WTC11 (cell line): ENCODE measurements around the gene ZBP1. TPM values are rescaled to one million over a fixed set of nuclear protein-coding genes. Genes with fewer than 3 reads are reported as not detected.

ENCODE experiments used
- ATAC-seq: fragments of 200-7000 bp; cut with Tn5 transposase; 2 replicates; pipeline ENCODE4 v1.10.0; 2021; ENCODE audit warnings: mild to moderate bottlenecking, moderate library complexity
- CTCF ChIA-PET: fragments of 300-600 bp; sonication (Branson Sonifier 250); formaldehyde crosslinking; loops from one replicate; lab custom pipeline; 2021; ENCODE audit warnings: antibody characterized with exemption; lab: Charles Lee
- POLR2A ChIA-PET: fragments of 350-600 bp; sonication (Branson Sonifier 250); formaldehyde crosslinking; loops from one replicate; lab custom pipeline; 2021; ENCODE audit warnings: antibody characterized with exemption; lab: Charles Lee
- DNase-seq: peaks from one replicate; pipeline ENCODE4 v3.0.0; 2021; ENCODE audit warnings: low spot score
- H3K27ac Mint-ChIP-seq: 2 replicates; pipeline ENCODE4 v1.8.0; 2021; ENCODE audit warnings: mixed read lengths
- H3K27me3 Mint-ChIP-seq: 2 replicates; pipeline ENCODE4 v1.8.0; 2021; ENCODE audit warnings: low read depth, mild to moderate bottlenecking, moderate library complexity, mixed read lengths
- H3K36me3 Mint-ChIP-seq: 2 replicates; pipeline ENCODE4 v1.8.0; 2021; ENCODE audit warnings: mixed read lengths
- H3K4me1 Mint-ChIP-seq: 2 replicates; pipeline ENCODE4 v1.8.0; 2022; ENCODE audit warnings: mixed read lengths
- H3K4me3 Mint-ChIP-seq: 2 replicates; pipeline ENCODE4 v1.8.0; 2021; ENCODE audit warnings: mild to moderate bottlenecking, moderate library complexity, mixed read lengths
- H3K9me3 Mint-ChIP-seq: 2 replicates; pipeline ENCODE4 v1.8.0; 2021; ENCODE audit warnings: mixed read lengths
- CREM ChIP-seq: sonication (generic); formaldehyde crosslinking; IDR thresholded peaks from 2 replicates; pipeline ENCODE4 v1.8.1; 2022; ENCODE audit warnings: mild to moderate bottlenecking, missing genetic modification reagents, moderate library complexity
- EMX1 ChIP-seq: fragments of 250-450 bp; sonication (Bioruptor Pico); IDR thresholded peaks from 2 replicates; pipeline ENCODE4 v1.8.0; 2021; ENCODE audit warnings: mild to moderate bottlenecking
- ETV6 ChIP-seq: sonication (generic); formaldehyde crosslinking; IDR thresholded peaks from 2 replicates; pipeline ENCODE4 v1.8.1; 2022; ENCODE audit warnings: mild to moderate bottlenecking, missing genetic modification reagents
- FOXK1 ChIP-seq: sonication (generic); formaldehyde crosslinking; IDR thresholded peaks from 2 replicates; pipeline ENCODE4 v1.8.0; 2022; ENCODE audit warnings: mild to moderate bottlenecking, moderate library complexity, missing genetic modification reagents
- FOXP1 ChIP-seq: sonication (generic); formaldehyde crosslinking; IDR thresholded peaks from 2 replicates; pipeline ENCODE4 v1.8.0; 2022; ENCODE audit warnings: missing genetic modification reagents, mild to moderate bottlenecking, moderate library complexity, borderline replicate concordance
- GTF2I ChIP-seq: fragments of 250-450 bp; sonication (Bioruptor Pico); conservative IDR thresholded peaks from 2 replicates; pipeline ENCODE4 v1.4.0; 2021; ENCODE audit warnings: mild to moderate bottlenecking
- HMGA2 ChIP-seq: fragments of 250-450 bp; sonication (Bioruptor Pico); IDR thresholded peaks from 2 replicates; pipeline ENCODE4 v1.4.0; 2021; ENCODE audit warnings: mild to moderate bottlenecking, moderate library complexity
- JAZF1 ChIP-seq: fragments of 250-450 bp; sonication (Bioruptor Pico); IDR thresholded peaks from 2 replicates; pipeline ENCODE4 v1.9.0; 2021; ENCODE audit warnings: moderate library complexity, mild to moderate bottlenecking, inconsistent platforms
- MXD4 ChIP-seq: fragments of 250-450 bp; sonication (Bioruptor Pico); IDR thresholded peaks from 2 replicates; pipeline ENCODE4 v1.8.0; 2021; ENCODE audit warnings: mild to moderate bottlenecking, moderate library complexity, borderline replicate concordance
- MYBL2 ChIP-seq: sonication (generic); formaldehyde crosslinking; IDR thresholded peaks from 2 replicates; pipeline ENCODE4 v1.8.1; 2023; ENCODE audit warnings: mild to moderate bottlenecking, moderate library complexity, missing genetic modification reagents
- NFE2L1 ChIP-seq: sonication (generic); formaldehyde crosslinking; IDR thresholded peaks from 2 replicates; pipeline ENCODE4 v1.8.1; 2023; ENCODE audit warnings: missing genetic modification reagents
- NR3C1 ChIP-seq: sonication (generic); formaldehyde crosslinking; conservative IDR thresholded peaks from 2 replicates; pipeline ENCODE4 v1.8.1; 2023; ENCODE audit warnings: low read depth, mild to moderate bottlenecking, missing genetic modification reagents
- RORB ChIP-seq: fragments of 250-450 bp; sonication (Bioruptor Pico); IDR thresholded peaks from 2 replicates; pipeline ENCODE4 v1.9.0; 2021; ENCODE audit warnings: mild to moderate bottlenecking
- SMAD3 ChIP-seq: sonication (generic); formaldehyde crosslinking; IDR thresholded peaks from 2 replicates; pipeline ENCODE4 v1.8.0; 2022; ENCODE audit warnings: missing genetic modification reagents, mild to moderate bottlenecking, borderline replicate concordance
- SMAD4 ChIP-seq: sonication (generic); formaldehyde crosslinking; IDR thresholded peaks from 2 replicates; pipeline ENCODE4 v1.8.0; 2022; ENCODE audit warnings: mild to moderate bottlenecking, missing genetic modification reagents
- ZBTB21 ChIP-seq: sonication (generic); formaldehyde crosslinking; IDR thresholded peaks from 2 replicates; pipeline ENCODE4 v1.8.1; 2023; ENCODE audit warnings: mild to moderate bottlenecking, missing genetic modification reagents, borderline replicate concordance
- ZNF121 ChIP-seq: sonication (generic); formaldehyde crosslinking; IDR thresholded peaks from 2 replicates; pipeline ENCODE4 v1.8.0; 2023; ENCODE audit warnings: missing genetic modification reagents
- ZNF232 ChIP-seq: sonication (generic); formaldehyde crosslinking; IDR thresholded peaks from 2 replicates; pipeline ENCODE4 v1.8.0; 2022; ENCODE audit warnings: mild to moderate bottlenecking, missing genetic modification reagents
- ZNF263 ChIP-seq: sonication (generic); formaldehyde crosslinking; IDR thresholded peaks from 2 replicates; pipeline ENCODE4 v1.8.1; 2022; ENCODE audit warnings: low read depth, mild to moderate bottlenecking, moderate library complexity, missing genetic modification reagents
- ZNF317 ChIP-seq: sonication (generic); formaldehyde crosslinking; IDR thresholded peaks from 2 replicates; pipeline ENCODE4 v1.8.1; 2023; ENCODE audit warnings: low read depth, mild to moderate bottlenecking, moderate library complexity, missing genetic modification reagents, borderline replicate concordance
- total RNA-seq: library from RNA; stranded (reverse); gene quantifications from 3 replicates; pipeline ENCODE4 v1.2.3, GENCODE V29; 2021
- TF ChIP-seq, protein P1 (sequence below): sonication (generic); formaldehyde crosslinking; IDR thresholded peaks from 2 replicates; pipeline ENCODE4 v1.8.1; 2022; ENCODE audit warnings: missing genetic modification reagents, borderline replicate concordance
- TF ChIP-seq, protein P2 (sequence below): sonication (generic); formaldehyde crosslinking; IDR thresholded peaks from 2 replicates; pipeline ENCODE4 v1.8.1; 2023; ENCODE audit warnings: mild to moderate bottlenecking, missing genetic modification reagents, moderate library complexity
- TF ChIP-seq, protein P3 (sequence below): fragments of 200-600 bp; IDR thresholded peaks from 2 replicates; pipeline ENCODE4 v1.8.0; 2022; ENCODE audit warnings: antibody characterized with exemption
- TF ChIP-seq, protein P4 (sequence below): sonication (generic); formaldehyde crosslinking; conservative IDR thresholded peaks from 2 replicates; pipeline ENCODE4 v1.8.1; 2022; ENCODE audit warnings: mild to moderate bottlenecking, missing genetic modification reagents
- TF ChIP-seq, protein P5 (sequence below): fragments of 250-450 bp; sonication (Bioruptor Pico); IDR thresholded peaks from 2 replicates; pipeline ENCODE4 v2.1.2; 2022; ENCODE audit warnings: mild to moderate bottlenecking, moderate library complexity

The ZBP1 gene
- total RNA-seq, 1 experiment from 2014 or later, result not detected

DNA sequence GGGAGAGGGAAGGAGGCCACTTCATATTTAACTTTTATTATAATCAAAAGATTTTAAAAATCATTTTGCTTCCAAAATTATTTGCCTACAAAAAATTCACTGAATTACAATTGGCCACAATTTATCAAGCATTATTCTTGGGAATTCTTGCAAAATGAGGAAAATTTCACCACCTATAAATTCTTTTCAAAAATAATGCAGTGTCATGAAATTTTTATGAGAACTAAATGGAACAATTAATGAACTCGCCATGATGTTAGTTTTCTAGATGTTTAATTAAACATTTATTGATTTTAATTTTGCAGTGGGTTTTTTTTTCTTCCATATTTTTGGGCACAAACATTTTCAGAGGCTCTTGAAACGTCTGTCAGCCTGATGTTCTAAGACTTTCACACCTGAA, 5.8 kb upstream of the ZBP1 start:
- DNase-seq, result no peak
- no peak overlapping the region for H3K4me3 Mint-ChIP-seq
- no peak for ATAC-seq
- no peak for TF ChIP-seq ZNF232 (CRISPR knock-in tag)
- no peak for TF ChIP-seq MXD4 (CRISPR knock-in tag)
- TF ChIP-seq MYBL2 (CRISPR knock-in tag), result no peak
- no peak for TF ChIP-seq HMGA2 (CRISPR knock-in tag)
- no peak for TF ChIP-seq JAZF1 (CRISPR knock-in tag)
- no peak for TF ChIP-seq NR3C1 (CRISPR knock-in tag)
- no peak for TF ChIP-seq ETV6 (CRISPR knock-in tag)
- TF ChIP-seq, protein P1, sequence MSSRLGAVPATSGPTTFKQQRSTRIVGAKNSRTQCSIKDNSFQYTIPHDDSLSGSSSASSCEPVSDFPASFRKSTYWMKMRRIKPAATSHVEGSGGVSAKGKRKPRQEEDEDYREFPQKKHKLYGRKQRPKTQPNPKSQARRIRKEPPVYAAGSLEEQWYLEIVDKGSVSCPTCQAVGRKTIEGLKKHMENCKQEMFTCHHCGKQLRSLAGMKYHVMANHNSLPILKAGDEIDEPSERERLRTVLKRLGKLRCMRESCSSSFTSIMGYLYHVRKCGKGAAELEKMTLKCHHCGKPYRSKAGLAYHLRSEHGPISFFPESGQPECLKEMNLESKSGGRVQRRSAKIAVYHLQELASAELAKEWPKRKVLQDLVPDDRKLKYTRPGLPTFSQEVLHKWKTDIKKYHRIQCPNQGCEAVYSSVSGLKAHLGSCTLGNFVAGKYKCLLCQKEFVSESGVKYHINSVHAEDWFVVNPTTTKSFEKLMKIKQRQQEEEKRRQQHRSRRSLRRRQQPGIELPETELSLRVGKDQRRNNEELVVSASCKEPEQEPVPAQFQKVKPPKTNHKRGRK, result no peak
- TF ChIP-seq, protein P2, sequence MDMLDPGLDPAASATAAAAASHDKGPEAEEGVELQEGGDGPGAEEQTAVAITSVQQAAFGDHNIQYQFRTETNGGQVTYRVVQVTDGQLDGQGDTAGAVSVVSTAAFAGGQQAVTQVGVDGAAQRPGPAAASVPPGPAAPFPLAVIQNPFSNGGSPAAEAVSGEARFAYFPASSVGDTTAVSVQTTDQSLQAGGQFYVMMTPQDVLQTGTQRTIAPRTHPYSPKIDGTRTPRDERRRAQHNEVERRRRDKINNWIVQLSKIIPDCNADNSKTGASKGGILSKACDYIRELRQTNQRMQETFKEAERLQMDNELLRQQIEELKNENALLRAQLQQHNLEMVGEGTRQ (CRISPR knock-in tag), result no peak
- TF ChIP-seq RORB, result no peak
- no peak for TF ChIP-seq ZNF317 (CRISPR knock-in tag)
- no peak for TF ChIP-seq SMAD4 (CRISPR knock-in tag)
- TF ChIP-seq ZNF263 (CRISPR knock-in tag), result no peak
- TF ChIP-seq FOXP1, result no peak
- no peak for TF ChIP-seq NFE2L1 (CRISPR knock-in tag)
- TF ChIP-seq EMX1, result no peak
- no peak overlapping the region for H3K27ac Mint-ChIP-seq
- H3K36me3 Mint-ChIP-seq, result peaks cover 16% of the 10 kb centered on the region
- CTCF ChIA-PET, result interaction anchor here (1.4 kb wide), 1 partner anchor 461 kb away, joined by 6 read pairs; no protein-coding TSS in a partner anchor
- H3K27me3 Mint-ChIP-seq, result peaks cover 4% of the 10 kb centered on the region
- peaks cover 39% of the 10 kb centered on the region for H3K9me3 Mint-ChIP-seq
- POLR2A ChIA-PET, result no interaction called here
- peaks cover 9% of the 10 kb centered on the region for H3K4me1 Mint-ChIP-seq

DNA sequence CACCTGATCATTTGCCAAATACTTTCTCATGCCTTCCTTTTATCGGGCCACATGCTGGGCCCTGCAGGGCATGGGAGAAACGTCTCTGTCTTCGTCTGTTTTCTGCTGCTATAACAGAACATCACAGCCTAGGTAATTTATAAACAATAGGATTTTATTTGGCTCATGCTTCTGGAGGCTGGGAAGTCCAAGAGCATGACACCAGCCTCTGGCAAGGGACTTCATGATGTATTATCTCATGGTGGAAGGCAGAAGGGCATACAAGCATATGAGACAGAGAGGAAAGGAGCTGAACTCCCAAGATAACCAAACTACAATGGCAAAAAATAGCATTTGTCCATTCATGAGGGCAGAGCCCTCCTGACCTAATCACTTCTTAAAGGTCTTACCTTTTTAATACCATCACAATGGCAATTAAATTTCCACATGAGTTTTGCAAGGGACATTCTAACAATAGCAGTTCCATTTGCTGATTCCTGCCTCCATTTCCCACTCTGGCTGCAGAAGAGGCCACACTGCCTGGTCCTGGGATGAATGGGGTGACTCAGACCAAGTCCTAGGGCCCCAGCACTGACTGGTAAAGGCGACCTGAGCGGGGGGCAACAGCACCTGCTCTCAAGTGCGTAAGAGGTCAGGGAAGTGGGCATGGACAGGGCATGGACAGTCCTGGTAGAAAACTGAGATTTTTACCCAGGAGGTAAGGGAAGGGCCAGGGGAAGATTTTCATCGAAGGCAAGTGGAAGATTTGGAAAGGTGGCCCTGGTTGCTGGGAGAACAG, 5.1 kb upstream of the ZBP1 start:
- ChIA-PET POLR2A (no interaction called here), CTCF (interaction anchor here (1.0 kb wide), 1 partner anchor 462 kb away, joined by 3 read pairs; no protein-coding TSS in a partner anchor)
- TF ChIP-seq MYBL2 (CRISPR knock-in tag) (no peak), CREM (CRISPR knock-in tag) (no peak), NFE2L1 (CRISPR knock-in tag) (no peak)
- peaks cover 9% of the 10 kb centered on the region for H3K4me1 Mint-ChIP-seq
- H3K9me3 Mint-ChIP-seq, result peaks cover 39% of the 10 kb centered on the region
- H3K27ac Mint-ChIP-seq, result no peak overlapping the region
- DNase-seq, result no peak
- H3K27me3 Mint-ChIP-seq, result peaks cover 4% of the 10 kb centered on the region
- ATAC-seq, result no peak
- peaks cover 16% of the 10 kb centered on the region for H3K36me3 Mint-ChIP-seq
- H3K4me3 Mint-ChIP-seq, result no peak overlapping the region

DNA sequence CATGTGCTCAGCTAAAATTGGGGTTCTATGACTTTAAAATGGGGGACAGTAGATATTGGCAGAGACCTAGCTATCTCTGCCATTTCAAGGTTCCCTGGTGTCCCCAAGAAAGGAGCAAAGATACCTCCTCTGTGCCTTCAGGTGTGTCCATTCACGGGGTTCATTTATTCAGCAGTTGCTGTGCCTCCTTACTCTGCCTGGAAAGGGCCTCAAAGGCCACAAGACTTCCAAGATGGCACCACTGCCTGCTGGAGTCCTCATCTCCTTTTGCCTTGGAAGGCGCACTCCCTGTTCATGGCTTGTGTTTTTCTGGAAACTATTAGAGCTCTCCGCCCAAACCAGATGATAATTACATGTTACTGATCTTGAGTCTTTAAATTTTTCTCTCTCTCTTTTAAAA, 3.9 kb upstream of the ZBP1 start:
- CTCF ChIA-PET, result no interaction called here
- POLR2A ChIA-PET, result no interaction called here
- Mint-ChIP-seq H3K27me3 (no peaks in the 10 kb centered on the region), H3K4me3 (no peak overlapping the region), H3K4me1 (peaks cover 9% of the 10 kb centered on the region), H3K36me3 (peaks cover 14% of the 10 kb centered on the region), H3K9me3 (peaks cover 31% of the 10 kb centered on the region), H3K27ac (no peak overlapping the region)
- DNase-seq, result no peak
- ATAC-seq, result no peak
- TF ChIP-seq EMX1 (no peak), ZNF121 (CRISPR knock-in tag) (no peak), SMAD3 (CRISPR knock-in tag) (no peak), FOXP1 (no peak), GTF2I (CRISPR knock-in tag) (no peak), ZBTB21 (no peak), FOXK1 (CRISPR knock-in tag) (no peak)
- TF ChIP-seq, protein P3, sequence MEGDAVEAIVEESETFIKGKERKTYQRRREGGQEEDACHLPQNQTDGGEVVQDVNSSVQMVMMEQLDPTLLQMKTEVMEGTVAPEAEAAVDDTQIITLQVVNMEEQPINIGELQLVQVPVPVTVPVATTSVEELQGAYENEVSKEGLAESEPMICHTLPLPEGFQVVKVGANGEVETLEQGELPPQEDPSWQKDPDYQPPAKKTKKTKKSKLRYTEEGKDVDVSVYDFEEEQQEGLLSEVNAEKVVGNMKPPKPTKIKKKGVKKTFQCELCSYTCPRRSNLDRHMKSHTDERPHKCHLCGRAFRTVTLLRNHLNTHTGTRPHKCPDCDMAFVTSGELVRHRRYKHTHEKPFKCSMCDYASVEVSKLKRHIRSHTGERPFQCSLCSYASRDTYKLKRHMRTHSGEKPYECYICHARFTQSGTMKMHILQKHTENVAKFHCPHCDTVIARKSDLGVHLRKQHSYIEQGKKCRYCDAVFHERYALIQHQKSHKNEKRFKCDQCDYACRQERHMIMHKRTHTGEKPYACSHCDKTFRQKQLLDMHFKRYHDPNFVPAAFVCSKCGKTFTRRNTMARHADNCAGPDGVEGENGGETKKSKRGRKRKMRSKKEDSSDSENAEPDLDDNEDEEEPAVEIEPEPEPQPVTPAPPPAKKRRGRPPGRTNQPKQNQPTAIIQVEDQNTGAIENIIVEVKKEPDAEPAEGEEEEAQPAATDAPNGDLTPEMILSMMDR, result no peak
- TF ChIP-seq, protein P4, sequence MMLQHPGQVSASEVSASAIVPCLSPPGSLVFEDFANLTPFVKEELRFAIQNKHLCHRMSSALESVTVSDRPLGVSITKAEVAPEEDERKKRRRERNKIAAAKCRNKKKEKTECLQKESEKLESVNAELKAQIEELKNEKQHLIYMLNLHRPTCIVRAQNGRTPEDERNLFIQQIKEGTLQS, result no peak
- TF ChIP-seq, protein P5, sequence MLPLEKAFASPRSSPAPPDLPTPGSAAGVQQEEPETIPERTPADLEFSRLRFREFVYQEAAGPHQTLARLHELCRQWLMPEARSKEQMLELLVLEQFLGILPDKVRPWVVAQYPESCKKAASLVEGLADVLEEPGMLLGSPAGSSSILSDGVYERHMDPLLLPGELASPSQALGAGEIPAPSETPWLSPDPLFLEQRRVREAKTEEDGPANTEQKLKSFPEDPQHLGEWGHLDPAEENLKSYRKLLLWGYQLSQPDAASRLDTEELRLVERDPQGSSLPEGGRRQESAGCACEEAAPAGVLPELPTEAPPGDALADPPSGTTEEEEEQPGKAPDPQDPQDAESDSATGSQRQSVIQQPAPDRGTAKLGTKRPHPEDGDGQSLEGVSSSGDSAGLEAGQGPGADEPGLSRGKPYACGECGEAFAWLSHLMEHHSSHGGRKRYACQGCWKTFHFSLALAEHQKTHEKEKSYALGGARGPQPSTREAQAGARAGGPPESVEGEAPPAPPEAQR (CRISPR knock-in tag), result no peak
